Neural progenitor cell (in vitro differentiated cells): ENCODE results near the gene IL26.

Source experiments
- CTCF ChIP-seq: fragments of 200-600 bp; sonication (generic); IDR thresholded peaks from 2 replicates; pipeline ENCODE4 v1.5.1; 2017; ENCODE audit warnings: antibody characterized with exemption, mild to moderate bottlenecking
- EZH2phosphoT487 ChIP-seq: fragments of 200-600 bp; sonication (generic); IDR thresholded peaks from 2 replicates; pipeline ENCODE4 v1.6.1; 2017; ENCODE audit warnings: antibody characterized with exemption

GRCh38 chr12:68157380-68157779, 68.2 kb downstream of the IL26 start:
- TF ChIP-seq EZH2phosphoT487 (no peak), CTCF (no peak)
